HL-60 (cell line): ENCODE results near the gene SPTB.

Source experiments
- DNase-seq, 2 experiments: peaks; one replicate each; pipeline ENCODE4 v3.0.0-alpha.2; 2010 to 2020; ENCODE audit warnings: low read depth in 1 of 2, low spot score in 1 of 2
- H3K27ac ChIP-seq: fragments of 250-450 bp; sonication (Bioruptor Pico); replicated peaks from 2 replicates; pipeline ENCODE4 v1.5.1; 2020; ENCODE audit warnings: mild to moderate bottlenecking, moderate library complexity
- H3K27me3 ChIP-seq: fragments of 250-450 bp; sonication (Bioruptor Pico); 2 replicates; pipeline ENCODE4 v1.5.1; 2021; ENCODE audit warnings: mild to moderate bottlenecking, moderate library complexity; ENCODE audit not compliant: insufficient read depth, poor library complexity, severe bottlenecking
- H3K4me3 ChIP-seq: replicated peaks from 2 replicates; pipeline ENCODE4 v1.5.1; 2011; ENCODE audit warnings: mild to moderate bottlenecking, control low read depth, low read length; ENCODE audit not compliant: insufficient read depth
- GABPA ChIP-seq: IDR thresholded peaks from 2 replicates; pipeline ENCODE4 v1.6.1; 2012; ENCODE audit warnings: low read depth
- POLR2AphosphoS5 ChIP-seq: IDR thresholded peaks from 2 replicates; pipeline ENCODE4 v1.6.1; 2012; ENCODE audit warnings: low read depth
- SPI1 ChIP-seq: IDR thresholded peaks from 2 replicates; pipeline ENCODE4 v1.6.1; 2012; ENCODE audit warnings: low read depth, mild to moderate bottlenecking, borderline replicate concordance
- TF ChIP-seq, protein P1 (sequence below): IDR thresholded peaks from one replicate; pipeline ENCODE4 v1.5.1; 2011; ENCODE audit warnings: low read length, control low read depth, inconsistent platforms; ENCODE audit not compliant: insufficient read depth
- TF ChIP-seq, protein P2 (sequence below): IDR thresholded peaks from 2 replicates; pipeline ENCODE4 v1.6.1; 2012; ENCODE audit warnings: low read depth; ENCODE audit not compliant: insufficient replicate concordance

SPTB gene

GRCh38 chr14:64760146-64760755 lies 119.5 kb downstream of the SPTB start:
- TF ChIP-seq, protein P1, sequence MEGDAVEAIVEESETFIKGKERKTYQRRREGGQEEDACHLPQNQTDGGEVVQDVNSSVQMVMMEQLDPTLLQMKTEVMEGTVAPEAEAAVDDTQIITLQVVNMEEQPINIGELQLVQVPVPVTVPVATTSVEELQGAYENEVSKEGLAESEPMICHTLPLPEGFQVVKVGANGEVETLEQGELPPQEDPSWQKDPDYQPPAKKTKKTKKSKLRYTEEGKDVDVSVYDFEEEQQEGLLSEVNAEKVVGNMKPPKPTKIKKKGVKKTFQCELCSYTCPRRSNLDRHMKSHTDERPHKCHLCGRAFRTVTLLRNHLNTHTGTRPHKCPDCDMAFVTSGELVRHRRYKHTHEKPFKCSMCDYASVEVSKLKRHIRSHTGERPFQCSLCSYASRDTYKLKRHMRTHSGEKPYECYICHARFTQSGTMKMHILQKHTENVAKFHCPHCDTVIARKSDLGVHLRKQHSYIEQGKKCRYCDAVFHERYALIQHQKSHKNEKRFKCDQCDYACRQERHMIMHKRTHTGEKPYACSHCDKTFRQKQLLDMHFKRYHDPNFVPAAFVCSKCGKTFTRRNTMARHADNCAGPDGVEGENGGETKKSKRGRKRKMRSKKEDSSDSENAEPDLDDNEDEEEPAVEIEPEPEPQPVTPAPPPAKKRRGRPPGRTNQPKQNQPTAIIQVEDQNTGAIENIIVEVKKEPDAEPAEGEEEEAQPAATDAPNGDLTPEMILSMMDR: peak; percentile 34
- TF ChIP-seq, protein P2, sequence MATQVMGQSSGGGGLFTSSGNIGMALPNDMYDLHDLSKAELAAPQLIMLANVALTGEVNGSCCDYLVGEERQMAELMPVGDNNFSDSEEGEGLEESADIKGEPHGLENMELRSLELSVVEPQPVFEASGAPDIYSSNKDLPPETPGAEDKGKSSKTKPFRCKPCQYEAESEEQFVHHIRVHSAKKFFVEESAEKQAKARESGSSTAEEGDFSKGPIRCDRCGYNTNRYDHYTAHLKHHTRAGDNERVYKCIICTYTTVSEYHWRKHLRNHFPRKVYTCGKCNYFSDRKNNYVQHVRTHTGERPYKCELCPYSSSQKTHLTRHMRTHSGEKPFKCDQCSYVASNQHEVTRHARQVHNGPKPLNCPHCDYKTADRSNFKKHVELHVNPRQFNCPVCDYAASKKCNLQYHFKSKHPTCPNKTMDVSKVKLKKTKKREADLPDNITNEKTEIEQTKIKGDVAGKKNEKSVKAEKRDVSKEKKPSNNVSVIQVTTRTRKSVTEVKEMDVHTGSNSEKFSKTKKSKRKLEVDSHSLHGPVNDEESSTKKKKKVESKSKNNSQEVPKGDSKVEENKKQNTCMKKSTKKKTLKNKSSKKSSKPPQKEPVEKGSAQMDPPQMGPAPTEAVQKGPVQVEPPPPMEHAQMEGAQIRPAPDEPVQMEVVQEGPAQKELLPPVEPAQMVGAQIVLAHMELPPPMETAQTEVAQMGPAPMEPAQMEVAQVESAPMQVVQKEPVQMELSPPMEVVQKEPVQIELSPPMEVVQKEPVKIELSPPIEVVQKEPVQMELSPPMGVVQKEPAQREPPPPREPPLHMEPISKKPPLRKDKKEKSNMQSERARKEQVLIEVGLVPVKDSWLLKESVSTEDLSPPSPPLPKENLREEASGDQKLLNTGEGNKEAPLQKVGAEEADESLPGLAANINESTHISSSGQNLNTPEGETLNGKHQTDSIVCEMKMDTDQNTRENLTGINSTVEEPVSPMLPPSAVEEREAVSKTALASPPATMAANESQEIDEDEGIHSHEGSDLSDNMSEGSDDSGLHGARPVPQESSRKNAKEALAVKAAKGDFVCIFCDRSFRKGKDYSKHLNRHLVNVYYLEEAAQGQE: no peak
- TF ChIP-seq POLR2AphosphoS5: no peak
- H3K4me3 ChIP-seq: no peak overlapping the region
- H3K27me3 ChIP-seq: no peaks in the 10 kb centered on the region
- DNase-seq: peak in 1 of 2 experiments; percentile 32
- H3K27ac ChIP-seq: no peak overlapping the region

DNA sequence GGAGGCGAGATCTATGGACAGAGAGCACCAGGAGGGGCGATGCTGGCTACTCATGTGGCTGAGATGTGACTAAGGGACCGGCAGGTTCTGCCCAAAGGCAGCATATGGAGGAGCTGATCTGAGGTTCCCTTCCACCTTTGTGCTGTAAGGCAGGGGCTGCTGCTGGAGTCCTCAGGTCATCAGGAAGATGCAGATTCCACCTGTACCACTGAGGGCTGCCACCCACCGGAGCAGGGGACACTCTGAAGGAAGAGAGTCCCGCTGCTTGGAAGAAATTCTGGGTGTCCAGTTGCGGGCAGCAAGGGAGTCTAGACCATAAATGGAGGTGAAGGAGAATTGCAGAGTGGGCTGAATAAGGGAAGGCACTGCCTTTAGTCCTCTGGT lies 120.2 kb downstream of the SPTB start:
- DNase-seq: no peak
- TF ChIP-seq, protein P1: no peak
- TF ChIP-seq SPI1 (no peak), POLR2AphosphoS5 (no peak), GABPA (no peak)
- TF ChIP-seq, protein P2: no peak
- no peak overlapping the region for H3K4me3 ChIP-seq
- H3K27ac ChIP-seq: no peak overlapping the region
- H3K27me3 ChIP-seq: no peaks in the 10 kb centered on the region

GRCh38 chr14:64758691-64759554 lies 120.8 kb downstream of the SPTB start:
- no peak for TF ChIP-seq POLR2AphosphoS5
- TF ChIP-seq, protein P1: no peak
- TF ChIP-seq, protein P2: no peak
- no peak for TF ChIP-seq GABPA
- Histone ChIP-seq H3K27ac (no peak overlapping the region), H3K27me3 (no peaks in the 10 kb centered on the region), H3K4me3 (no peak overlapping the region)
- no peak for DNase-seq
